Calu3 (cell line): ENCODE measurements around the gene ARL15. TPM values are rescaled to one million over a fixed set of nuclear protein-coding genes. Genes with fewer than 3 reads are reported as not detected.
"Not testable (repeated sequence)": the region's sequence is repeated elsewhere in the genome, so short reads cannot be mapped to it uniquely, and the experiment has no call there.

Experiments used
- BruUV-seq: library from RNA; stranded (reverse); fragments of 400-500 nt; replicated peaks from 2 replicates; lab custom pipeline; 2021; lab: Mats Ljungman, UMichigan
- CTCF ChIA-PET: fragments of 300-600 bp; sonication (Branson Sonifier 250); formaldehyde crosslinking; loops from one replicate; lab custom pipeline; 2022; ENCODE audit warnings: antibody characterized with exemption; lab: Charles Lee
- DNase-seq: peaks from one replicate; pipeline ENCODE4 v3.0.0; 2022
- H3K27ac Mint-ChIP-seq: one replicate; pipeline ENCODE4 v1.8.0; 2022; ENCODE audit warnings: mixed read lengths; ENCODE audit not compliant: unreplicated experiment
- H3K27me3 Mint-ChIP-seq: one replicate; pipeline ENCODE4 v1.8.0; 2022; ENCODE audit warnings: mixed read lengths; ENCODE audit not compliant: unreplicated experiment
- H3K36me3 Mint-ChIP-seq: one replicate; pipeline ENCODE4 v1.8.0; 2022; ENCODE audit warnings: mild to moderate bottlenecking, moderate library complexity, mixed read lengths; ENCODE audit not compliant: insufficient read depth, unreplicated experiment
- H3K4me1 Mint-ChIP-seq: one replicate; pipeline ENCODE4 v1.8.0; 2022; ENCODE audit warnings: mild to moderate bottlenecking, low read depth, mixed read lengths; ENCODE audit not compliant: unreplicated experiment
- H3K4me3 Mint-ChIP-seq: one replicate; pipeline ENCODE4 v1.8.0; 2022; ENCODE audit warnings: mild to moderate bottlenecking, low read depth, moderate library complexity, mixed read lengths; ENCODE audit not compliant: unreplicated experiment
- H3K9me3 Mint-ChIP-seq: one replicate; pipeline ENCODE4 v1.8.0; 2022; ENCODE audit warnings: low read depth, mixed read lengths; ENCODE audit not compliant: unreplicated experiment
- CTCF ChIP-seq: fragments of 200-600 bp; IDR thresholded peaks from one replicate; pipeline ENCODE4 v1.8.0; 2022; ENCODE audit warnings: antibody characterized with exemption; ENCODE audit not compliant: unreplicated experiment
- intact Hi-C: fragments of 100-400 bp; cut with micrococcal nuclease; formaldehyde crosslinking; loops from one replicate; pipeline ENCODE4 v1.10.0; 2022; ENCODE audit not compliant: unreplicated experiment
- microRNA-seq: library from miRNA; unstranded; fragments of <30 nt; microRNA quantifications from one replicate; pipeline ENCODE4 v1.2.0, GENCODE V29; 2022
- total RNA-seq: library from RNA; stranded (reverse); gene quantifications from 2 replicates; pipeline ENCODE4 v1.2.3, GENCODE V29; 2022

The ARL15 gene
- total RNA-seq, 1 experiment from 2014 or later = 15.1 TPM

GRCh38 chr5:53856506-53856905, 453.9 kb downstream of the ARL15 start:
- no peaks in the 10 kb centered on the region for H3K4me1 Mint-ChIP-seq
- intact Hi-C loops = no loop called here
- H3K9me3 Mint-ChIP-seq = peaks cover 4% of the 10 kb centered on the region
- no peak overlapping the region for H3K27ac Mint-ChIP-seq
- H3K27me3 Mint-ChIP-seq = peaks cover 21% of the 10 kb centered on the region
- no peak for DNase-seq
- BruUV-seq = no TSS peak
- no peaks in the 10 kb centered on the region for H3K36me3 Mint-ChIP-seq
- CTCF ChIA-PET = no interaction called here
- H3K4me3 Mint-ChIP-seq = no peak overlapping the region
- no peak for TF ChIP-seq CTCF

GRCh38 chr5:53836851-53837430, 473.4 kb downstream of the ARL15 start:
- H3K27ac Mint-ChIP-seq, H3K27me3 Mint-ChIP-seq, H3K36me3 Mint-ChIP-seq, CTCF ChIA-PET, DNase-seq, H3K9me3 Mint-ChIP-seq, H3K4me1 Mint-ChIP-seq, BruUV-seq, intact Hi-C loops, H3K4me3 Mint-ChIP-seq: not testable (repeated sequence)

GRCh38 chr5:53834500-53834899, 475.9 kb downstream of the ARL15 start:
- CTCF ChIA-PET = no interaction called here
- intact Hi-C loops = no loop called here
- Mint-ChIP-seq H3K27me3 (no peaks in the 10 kb centered on the region), H3K9me3 (peaks cover 10% of the 10 kb centered on the region), H3K4me3 (no peak overlapping the region), H3K4me1 (no peaks in the 10 kb centered on the region), H3K27ac (no peak overlapping the region), H3K36me3 (no peaks in the 10 kb centered on the region)
- no peak for TF ChIP-seq CTCF
- no peak for DNase-seq
- no TSS peak for BruUV-seq

Small RNAs within 50 kb of the gene (microRNA-seq; reads per million reads assigned to microRNA genes)
- gene MIR4459 = not detected
- gene MIR581 = not detected

Other genes with a start within 250 kb of the ARL15 start
- not detected in 2 replicates for gene HSPB3, start 145.1 kb upstream of the ARL15 start, total RNA-seq
- gene SNX18, start 207.2 kb upstream of the ARL15 start, total RNA-seq = 22.8 and 26.2 TPM in 2 replicates